NB4 (cell line): ENCODE measurements around the gene MSX1.

Experiments used
- DNase-seq: peaks from one replicate; pipeline ENCODE4 v3.0.0; 2010; ENCODE audit warnings: low read depth
- H3K4me3 ChIP-seq: one replicate; pipeline ENCODE4 v1.5.1; 2011; ENCODE audit warnings: mild to moderate bottlenecking, low read depth, low read length, moderate library complexity
- MAX ChIP-seq: IDR thresholded peaks from 2 replicates; pipeline ENCODE4 v1.6.1; 2011; ENCODE audit warnings: low read depth, low read length
- MYC ChIP-seq: IDR thresholded peaks from 2 replicates; pipeline ENCODE4 v1.6.1; 2011; ENCODE audit warnings: low read depth, low read length
- POLR2A ChIP-seq: IDR thresholded peaks from 2 replicates; pipeline ENCODE4 v1.6.1; 2011; ENCODE audit warnings: mild to moderate bottlenecking; ENCODE audit not compliant: insufficient read length; ENCODE audit errors: extremely low read depth
- TF ChIP-seq, protein P1 (sequence below): IDR thresholded peaks from one replicate; pipeline ENCODE4 v1.5.1; 2012; ENCODE audit warnings: low read depth, low read length

MSX1 gene

DNA sequence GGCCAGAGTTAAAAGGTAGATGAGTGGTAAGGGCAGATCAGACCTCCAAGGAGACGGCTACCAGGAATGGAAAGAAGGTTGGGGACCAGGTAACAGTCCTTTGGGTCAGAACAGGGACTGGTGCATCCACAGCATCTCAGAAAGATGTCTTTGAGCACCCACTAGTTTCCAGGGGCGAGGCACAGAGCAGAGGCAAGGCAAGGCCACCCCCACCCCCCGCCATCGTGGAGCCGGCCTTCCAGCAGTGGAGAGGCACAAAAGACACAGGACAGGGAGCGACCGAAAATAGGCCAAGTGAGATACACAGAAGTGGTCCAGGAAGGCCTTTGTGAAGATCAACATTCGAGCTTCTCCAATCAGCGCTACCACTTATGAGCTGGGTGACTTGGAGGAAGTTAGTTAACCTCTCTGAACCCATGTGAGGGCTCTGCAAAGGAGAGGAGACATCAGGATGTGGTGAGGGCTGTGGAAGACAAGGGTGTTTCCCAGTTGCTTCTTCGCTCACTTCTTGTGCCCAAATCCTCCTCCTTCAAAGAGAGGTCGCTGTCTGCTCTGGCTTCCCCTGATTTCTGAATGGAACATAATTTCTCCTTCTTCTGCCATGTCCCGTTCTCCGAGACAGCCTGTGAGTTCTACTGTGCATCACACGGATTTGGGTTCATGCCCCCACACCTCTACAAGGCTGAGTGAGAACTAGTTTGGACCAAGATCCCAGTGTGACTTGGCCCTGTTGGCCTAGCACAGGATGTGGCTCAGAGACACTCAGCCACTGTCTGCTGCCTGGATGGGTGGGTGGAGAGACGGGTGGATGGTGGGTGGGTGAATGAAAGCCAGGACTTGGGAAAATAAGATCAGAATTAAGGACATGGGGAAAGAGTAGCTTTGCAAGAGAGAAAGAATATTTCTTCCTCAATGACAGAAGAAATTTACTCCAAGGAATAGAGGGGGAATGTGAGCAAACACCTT is 16.7 kb upstream of the MSX1 start:
- no peak for DNase-seq
- TF ChIP-seq MAX (no peak), POLR2A (no peak), MYC (no peak)
- TF ChIP-seq, protein P1, sequence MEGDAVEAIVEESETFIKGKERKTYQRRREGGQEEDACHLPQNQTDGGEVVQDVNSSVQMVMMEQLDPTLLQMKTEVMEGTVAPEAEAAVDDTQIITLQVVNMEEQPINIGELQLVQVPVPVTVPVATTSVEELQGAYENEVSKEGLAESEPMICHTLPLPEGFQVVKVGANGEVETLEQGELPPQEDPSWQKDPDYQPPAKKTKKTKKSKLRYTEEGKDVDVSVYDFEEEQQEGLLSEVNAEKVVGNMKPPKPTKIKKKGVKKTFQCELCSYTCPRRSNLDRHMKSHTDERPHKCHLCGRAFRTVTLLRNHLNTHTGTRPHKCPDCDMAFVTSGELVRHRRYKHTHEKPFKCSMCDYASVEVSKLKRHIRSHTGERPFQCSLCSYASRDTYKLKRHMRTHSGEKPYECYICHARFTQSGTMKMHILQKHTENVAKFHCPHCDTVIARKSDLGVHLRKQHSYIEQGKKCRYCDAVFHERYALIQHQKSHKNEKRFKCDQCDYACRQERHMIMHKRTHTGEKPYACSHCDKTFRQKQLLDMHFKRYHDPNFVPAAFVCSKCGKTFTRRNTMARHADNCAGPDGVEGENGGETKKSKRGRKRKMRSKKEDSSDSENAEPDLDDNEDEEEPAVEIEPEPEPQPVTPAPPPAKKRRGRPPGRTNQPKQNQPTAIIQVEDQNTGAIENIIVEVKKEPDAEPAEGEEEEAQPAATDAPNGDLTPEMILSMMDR = no peak
- H3K4me3 ChIP-seq = no peak overlapping the region

- no peak overlapping the region for H3K4me3 ChIP-seq
- no peak for TF ChIP-seq MYC
- no peak for TF ChIP-seq POLR2A
- TF ChIP-seq, protein P1 = no peak
- TF ChIP-seq MAX = no peak
- no peak for DNase-seq
Observed at GRCh38 chr4:4843635-4844291, 15.7 kb upstream of the MSX1 start.

GRCh38 chr4:4845027-4845426 is 14.4 kb upstream of the MSX1 start:
- TF ChIP-seq, protein P1 = no peak
- TF ChIP-seq POLR2A = no peak
- no peak for TF ChIP-seq MAX
- TF ChIP-seq MYC = no peak
- no peak overlapping the region for H3K4me3 ChIP-seq
- no peak for DNase-seq

- no peak for DNase-seq
- H3K4me3 ChIP-seq = no peak overlapping the region
- TF ChIP-seq MYC (no peak), POLR2A (no peak)
- TF ChIP-seq, protein P1 = no peak
Observed at GRCh38 chr4:4847011-4847410, 12.5 kb upstream of the MSX1 start.

DNA sequence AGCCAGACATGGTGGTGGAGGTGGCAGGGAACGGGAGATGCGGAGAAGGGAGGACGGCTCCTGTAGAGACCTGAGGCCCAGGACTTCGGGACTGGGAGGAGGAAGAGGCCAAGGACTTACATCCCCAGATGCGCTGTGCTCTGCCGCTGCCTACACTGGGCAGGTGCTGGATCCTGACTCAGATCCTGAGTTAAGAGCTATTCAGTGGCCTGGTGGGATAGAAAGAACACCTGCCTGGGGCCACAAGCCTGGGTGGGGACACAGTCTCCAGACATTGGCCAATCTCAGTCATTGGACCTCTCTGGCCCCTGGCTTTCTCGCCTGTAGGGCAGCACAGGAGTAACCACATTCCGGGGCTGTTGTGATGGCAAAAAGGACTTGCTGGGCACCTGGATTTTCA is 10.9 kb upstream of the MSX1 start:
- TF ChIP-seq POLR2A (no peak), MAX (no peak), MYC (no peak)
- TF ChIP-seq, protein P1 = no peak
- H3K4me3 ChIP-seq = no peak overlapping the region
- no peak for DNase-seq
